Bronchus fibroblast of lung (primary cell): ENCODE measurements around the gene B4GALNT3. TPM values are rescaled to one million over a fixed set of nuclear protein-coding genes. Genes with fewer than 3 reads are reported as not detected.

ENCODE experiments used
- total RNA-seq: library from RNA; depleted of rRNA; stranded (reverse); fragments of >200 nt; gene quantifications from 2 replicates; pipeline ENCODE4 v1.2.3, GENCODE V29; 2015

B4GALNT3 gene
- under 0.01 TPM in 2 replicates for total RNA-seq

GRCh38 chr12:459430-460258, at the start of gene B4GALNT3:
TSS of gene B4GALNT3 (plus strand) at chr12:459939. CDS start at chr12:460377, 438 bp downstream.

Other genes with a start within 250 kb of the B4GALNT3 start
- gene SLC6A12, start 245.8 kb upstream of the B4GALNT3 start, total RNA-seq, result not detected in 2 replicates
- not detected in 2 replicates for gene SLC6A13, start 197.1 kb upstream of the B4GALNT3 start, total RNA-seq
- gene KDM5A, start 70.6 kb upstream of the B4GALNT3 start, total RNA-seq, result 19.6 and 22.7 TPM in 2 replicates
- 8.7 and 10.0 TPM in 2 replicates for gene CCDC77, start 58.3 kb upstream of the B4GALNT3 start, total RNA-seq
- 0.17 TPM in 1 of 2 replicates, not detected in the other for gene NINJ2, start 203.5 kb downstream of the B4GALNT3 start, total RNA-seq